Measurements from ENCODE around the gene TRIM38. TPM values are rescaled to one million over a fixed set of nuclear protein-coding genes. Genes with fewer than 3 reads are reported as not detected.

Gene TRIM38
- total and polyA plus RNA-seq, 2 donors (not counting 3 experiments of a cell fraction or from before 2014, with no cell fraction given): 5.1 to 13.2 TPM

DNA sequence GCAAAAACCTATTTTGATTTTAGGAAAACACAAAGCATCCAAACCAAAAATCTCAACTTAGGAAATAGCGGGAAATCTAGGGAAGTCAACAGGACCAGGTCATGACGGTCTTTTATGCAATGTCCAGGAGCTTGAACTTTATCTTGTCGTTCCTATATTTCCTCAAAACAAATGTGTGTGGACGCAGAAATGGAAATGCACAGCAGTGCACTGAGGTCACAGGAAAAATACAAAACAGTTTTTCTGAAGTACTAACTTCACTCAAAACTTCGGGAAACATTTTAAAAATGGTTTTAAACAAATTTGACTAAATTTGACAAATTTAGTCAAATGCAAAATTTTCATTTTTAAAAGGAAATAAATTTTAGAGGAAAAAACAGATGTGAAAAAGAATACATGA lies 26.6 kb upstream of the TRIM38 start:
- BruUV-seq (replicated peaks): no TSS peak
- POLR2A ChIA-PET: no interaction called here
- H3K36me3 ChIP-seq (ENCODE audit: control insufficient read depth in 2 of 2, extremely low read depth in 1 of 2, insufficient read depth in 2 of 2, low read length in 2 of 2): no peaks in the 10 kb centered on the region
- no peaks in the 10 kb centered on the region for H3K79me2 ChIP-seq (ENCODE audit: control insufficient read depth, insufficient read depth, low read length)
- H3K9ac ChIP-seq (replicated peaks; ENCODE audit: extremely low read depth, insufficient read depth, low read length): no peak overlapping the region
- H3K4me1 ChIP-seq (ENCODE audit: control insufficient read depth, extremely low read depth, insufficient read depth, low read length): no peaks in the 10 kb centered on the region
- dilution Hi-C loops (cut with MboI; ENCODE audit: extremely low pct_ligation_motif_present, low sequenced_read_pairs) (no loop called here), intact Hi-C loops (cut with micrococcal nuclease) (no loop called here)
- no peak overlapping the region for H3K4me3 ChIP-seq (replicated peaks in 1 of 3; ENCODE audit: insufficient read depth in 1 of 3, low read depth in 1 of 3, low read length in 3 of 3)
- CTCF ChIA-PET: no interaction called here
- TF ChIP-seq, protein P1, sequence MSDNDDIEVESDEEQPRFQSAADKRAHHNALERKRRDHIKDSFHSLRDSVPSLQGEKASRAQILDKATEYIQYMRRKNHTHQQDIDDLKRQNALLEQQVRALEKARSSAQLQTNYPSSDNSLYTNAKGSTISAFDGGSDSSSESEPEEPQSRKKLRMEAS (IDR thresholded peaks at IDR 0.05; ENCODE audit: insufficient read depth, insufficient read length): no peak
- TF ChIP-seq MYC (IDR thresholded peaks at IDR 0.05; ENCODE audit: low read depth, low read length) (no peak), FOS (IDR thresholded peaks at IDR 0.05; ENCODE audit: borderline replicate concordance, insufficient read depth, low read length) (no peak), EZH2 (IDR thresholded peaks at IDR 0.05; ENCODE audit: borderline replicate concordance, low read depth, low read length, severe bottlenecking) (no peak), JUN (IDR thresholded peaks at IDR 0.05; ENCODE audit: borderline replicate concordance, insufficient read depth, insufficient read length, low read depth) (no peak), POLR2A (IDR thresholded peaks at IDR 0.05; ENCODE audit: low read depth, low read length) (no peak), GATA2 (IDR thresholded peaks at IDR 0.05; ENCODE audit: insufficient read depth, insufficient read length, low read depth, low read length) (no peak), POLR2AphosphoS5 (IDR thresholded peaks at IDR 0.05; ENCODE audit: insufficient read depth, low read depth, low read length) (no peak)
- TF ChIP-seq, protein P2, sequence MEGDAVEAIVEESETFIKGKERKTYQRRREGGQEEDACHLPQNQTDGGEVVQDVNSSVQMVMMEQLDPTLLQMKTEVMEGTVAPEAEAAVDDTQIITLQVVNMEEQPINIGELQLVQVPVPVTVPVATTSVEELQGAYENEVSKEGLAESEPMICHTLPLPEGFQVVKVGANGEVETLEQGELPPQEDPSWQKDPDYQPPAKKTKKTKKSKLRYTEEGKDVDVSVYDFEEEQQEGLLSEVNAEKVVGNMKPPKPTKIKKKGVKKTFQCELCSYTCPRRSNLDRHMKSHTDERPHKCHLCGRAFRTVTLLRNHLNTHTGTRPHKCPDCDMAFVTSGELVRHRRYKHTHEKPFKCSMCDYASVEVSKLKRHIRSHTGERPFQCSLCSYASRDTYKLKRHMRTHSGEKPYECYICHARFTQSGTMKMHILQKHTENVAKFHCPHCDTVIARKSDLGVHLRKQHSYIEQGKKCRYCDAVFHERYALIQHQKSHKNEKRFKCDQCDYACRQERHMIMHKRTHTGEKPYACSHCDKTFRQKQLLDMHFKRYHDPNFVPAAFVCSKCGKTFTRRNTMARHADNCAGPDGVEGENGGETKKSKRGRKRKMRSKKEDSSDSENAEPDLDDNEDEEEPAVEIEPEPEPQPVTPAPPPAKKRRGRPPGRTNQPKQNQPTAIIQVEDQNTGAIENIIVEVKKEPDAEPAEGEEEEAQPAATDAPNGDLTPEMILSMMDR (IDR thresholded peaks at IDR 0.05; ENCODE audit: extremely low read depth in 1 of 2, insufficient read depth in 1 of 2, low read depth in 1 of 2, low read length in 2 of 2): no peak
- no peaks in the 10 kb centered on the region for H4K20me1 ChIP-seq (replicated peaks; ENCODE audit: control insufficient read depth, extremely low read depth, insufficient read depth, low read length)
- no peak overlapping the region for H2AFZ ChIP-seq (ENCODE audit: low read depth, low read length)
- H3K9me1 ChIP-seq (replicated peaks; ENCODE audit: control insufficient read depth, extremely low read depth, insufficient read depth, low read length): no peaks in the 10 kb centered on the region
- no peak overlapping the region for H3K4me2 ChIP-seq (ENCODE audit: insufficient read depth, low read length)
- no peaks in the 10 kb centered on the region for H3K9me3 ChIP-seq (replicated peaks; ENCODE audit: control insufficient read depth, insufficient read depth, low read length)
- H3K27ac ChIP-seq (ENCODE audit: insufficient read depth, low read depth, low read length): no peak overlapping the region
- peaks cover 0 to 2% of the 10 kb centered on the region in 2 experiments for H3K27me3 ChIP-seq (ENCODE audit: control insufficient read depth in 2 of 2, insufficient read depth in 2 of 2, low read length in 2 of 2)
- FAIRE-seq (no peak), DNase-seq (ENCODE audit: low read depth, low spot score) (no peak)

All from endothelial cell of umbilical vein (primary cell).